NCI-H1436 (cell line): ENCODE data around the gene HBS1L.
"Not testable (repeated sequence)": the region's sequence is repeated elsewhere in the genome, so short reads cannot be mapped to it uniquely, and the experiment has no call there.

Experiments
- DNase-seq: peaks from one replicate; lab custom pipeline; 2025; lab: John Stamatoyannopoulos, UW

The HBS1L gene

GRCh38 chr6:135075018-135075417 lies 20.4 kb upstream of the HBS1L start:
- no peak for DNase-seq

- DNase-seq: no peak
Observed at GRCh38 chr6:135073756-135074393, 19.3 kb upstream of the HBS1L start.

- no peak for DNase-seq
Observed at GRCh38 chr6:135073217-135073616, 18.6 kb upstream of the HBS1L start.

- no peak for DNase-seq
Observed at GRCh38 chr6:135072753-135073152, 18.1 kb upstream of the HBS1L start.

GRCh38 chr6:135071541-135071940 lies 16.9 kb upstream of the HBS1L start:
- no peak for DNase-seq

- no peak for DNase-seq
Observed at GRCh38 chr6:135067911-135068310, 13.3 kb upstream of the HBS1L start.

GRCh38 chr6:135066806-135067205 lies 12.2 kb upstream of the HBS1L start:
- no peak for DNase-seq

GRCh38 chr6:135066397-135066796 lies 11.8 kb upstream of the HBS1L start:
- no peak for DNase-seq

GRCh38 chr6:135064586-135064985 lies 10.0 kb upstream of the HBS1L start:
- no peak for DNase-seq

- DNase-seq: no peak
Observed at GRCh38 chr6:135063926-135064325, 9.3 kb upstream of the HBS1L start.

GRCh38 chr6:135062735-135063134 lies 8.1 kb upstream of the HBS1L start:
- peak; percentile 25 for DNase-seq

- DNase-seq: no peak
Observed at GRCh38 chr6:135060076-135060475, 5.5 kb upstream of the HBS1L start.

GRCh38 chr6:135058299-135058698 lies 3.7 kb upstream of the HBS1L start:
- not testable (repeated sequence) for DNase-seq

- DNase-seq: no peak
Observed at GRCh38 chr6:135056632-135057031, 2.0 kb upstream of the HBS1L start.

GRCh38 chr6:135054226-135054568 lies 425 bp downstream of the HBS1L start:
- DNase-seq: no peak

- DNase-seq: no peak
Observed at GRCh38 chr6:135053406-135053805, 1.2 kb downstream of the HBS1L start.

GRCh38 chr6:135052939-135053338 lies 1.7 kb downstream of the HBS1L start:
- DNase-seq: no peak

GRCh38 chr6:135048915-135049314 lies 5.7 kb downstream of the HBS1L start:
- DNase-seq: no peak

- DNase-seq: no peak
Observed at GRCh38 chr6:135047336-135047735, 7.3 kb downstream of the HBS1L start.

- no peak for DNase-seq
Observed at GRCh38 chr6:135046912-135047311, 7.7 kb downstream of the HBS1L start.

- DNase-seq: no peak
Observed at GRCh38 chr6:135044639-135045038, 10.0 kb downstream of the HBS1L start.

GRCh38 chr6:135043846-135044245 lies 10.8 kb downstream of the HBS1L start:
- no peak for DNase-seq

- DNase-seq: no peak
Observed at GRCh38 chr6:135043364-135043763, 11.3 kb downstream of the HBS1L start.

- no peak for DNase-seq
Observed at GRCh38 chr6:135038335-135038734, 16.3 kb downstream of the HBS1L start.

- DNase-seq: no peak
Observed at GRCh38 chr6:135037541-135037940, 17.1 kb downstream of the HBS1L start.
